GM06990 (cell line): ENCODE measurements around the gene RNF167.

Experiments
- DNase-seq: peaks from one replicate; pipeline ENCODE4 v3.0.0-alpha.2; 2011; ENCODE audit not compliant: insufficient read length; ENCODE audit errors: extremely low read depth
- H3K27me3 ChIP-seq: replicated peaks from 2 replicates; pipeline ENCODE4 v1.6.0; 2011; ENCODE audit warnings: low read length; ENCODE audit not compliant: control insufficient read depth, insufficient read depth
- H3K36me3 ChIP-seq: 2 replicates; pipeline ENCODE4 v1.5.1; 2011; ENCODE audit warnings: low read length; ENCODE audit not compliant: control insufficient read depth, insufficient read depth
- H3K4me3 ChIP-seq: replicated peaks from 2 replicates; pipeline ENCODE4 v1.5.1; 2011; ENCODE audit warnings: low read depth, mild to moderate bottlenecking, control low read depth, low read length
- TF ChIP-seq, protein P1 (sequence below): IDR thresholded peaks from 2 replicates; pipeline ENCODE4 v1.5.1; 2011; ENCODE audit warnings: low read length, control low read depth, mild to moderate bottlenecking, inconsistent platforms; ENCODE audit not compliant: insufficient read depth, poor library complexity, severe bottlenecking

The RNF167 gene

DNA sequence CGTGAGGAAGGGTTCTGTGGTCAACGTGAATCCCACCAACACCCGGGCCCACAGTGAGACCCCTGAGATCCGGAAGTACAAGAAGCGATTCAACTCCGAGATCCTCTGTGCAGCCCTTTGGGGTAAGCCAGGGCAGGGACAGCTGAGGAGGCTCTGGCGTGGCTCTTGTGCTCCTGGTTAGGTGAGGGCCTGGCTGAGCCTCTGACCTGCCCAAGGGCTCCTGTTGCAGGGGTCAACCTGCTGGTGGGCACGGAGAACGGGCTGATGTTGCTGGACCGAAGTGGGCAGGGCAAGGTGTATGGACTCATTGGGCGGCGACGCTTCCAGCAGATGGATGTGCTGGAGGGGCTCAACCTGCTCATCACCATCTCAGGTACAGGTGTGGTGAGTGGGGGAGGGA, 44.9 kb upstream of the RNF167 start:
- Histone ChIP-seq H3K4me3 (no peak overlapping the region), H3K36me3 (peaks cover 27% of the 10 kb centered on the region), H3K27me3 (no peaks in the 10 kb centered on the region)
- TF ChIP-seq, protein P1, sequence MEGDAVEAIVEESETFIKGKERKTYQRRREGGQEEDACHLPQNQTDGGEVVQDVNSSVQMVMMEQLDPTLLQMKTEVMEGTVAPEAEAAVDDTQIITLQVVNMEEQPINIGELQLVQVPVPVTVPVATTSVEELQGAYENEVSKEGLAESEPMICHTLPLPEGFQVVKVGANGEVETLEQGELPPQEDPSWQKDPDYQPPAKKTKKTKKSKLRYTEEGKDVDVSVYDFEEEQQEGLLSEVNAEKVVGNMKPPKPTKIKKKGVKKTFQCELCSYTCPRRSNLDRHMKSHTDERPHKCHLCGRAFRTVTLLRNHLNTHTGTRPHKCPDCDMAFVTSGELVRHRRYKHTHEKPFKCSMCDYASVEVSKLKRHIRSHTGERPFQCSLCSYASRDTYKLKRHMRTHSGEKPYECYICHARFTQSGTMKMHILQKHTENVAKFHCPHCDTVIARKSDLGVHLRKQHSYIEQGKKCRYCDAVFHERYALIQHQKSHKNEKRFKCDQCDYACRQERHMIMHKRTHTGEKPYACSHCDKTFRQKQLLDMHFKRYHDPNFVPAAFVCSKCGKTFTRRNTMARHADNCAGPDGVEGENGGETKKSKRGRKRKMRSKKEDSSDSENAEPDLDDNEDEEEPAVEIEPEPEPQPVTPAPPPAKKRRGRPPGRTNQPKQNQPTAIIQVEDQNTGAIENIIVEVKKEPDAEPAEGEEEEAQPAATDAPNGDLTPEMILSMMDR, result no peak
- no peak for DNase-seq

- DNase-seq, result no peak
- Histone ChIP-seq H3K36me3 (peaks cover 23% of the 10 kb centered on the region), H3K4me3 (no peak overlapping the region), H3K27me3 (no peaks in the 10 kb centered on the region)
- TF ChIP-seq, protein P1, result peak; percentile 15
Measured at GRCh38 chr17:4895657-4896331, 44.3 kb upstream of the RNF167 start.

- H3K4me3 ChIP-seq, result no peak overlapping the region
- no peaks in the 10 kb centered on the region for H3K27me3 ChIP-seq
- no peak for DNase-seq
- H3K36me3 ChIP-seq, result peaks cover 18% of the 10 kb centered on the region
- TF ChIP-seq, protein P1, result no peak
Measured at GRCh38 chr17:4896332-4897197, 43.5 kb upstream of the RNF167 start.

GRCh38 chr17:4897198-4897687, 42.8 kb upstream of the RNF167 start:
- DNase-seq, result no peak
- TF ChIP-seq, protein P1, result no peak

GRCh38 chr17:4897785-4898184, 42.3 kb upstream of the RNF167 start:
- no peak for DNase-seq
- Histone ChIP-seq H3K4me3 (no peak overlapping the region), H3K27me3 (no peaks in the 10 kb centered on the region), H3K36me3 (peaks cover 15% of the 10 kb centered on the region)
- TF ChIP-seq, protein P1, result no peak

More at GRCh38 chr17:4897198-4897687, 42.8 kb upstream of the RNF167 start:
- Histone ChIP-seq H3K36me3 (peaks cover 15% of the 10 kb centered on the region), H3K4me3 (no peak overlapping the region), H3K27me3 (no peaks in the 10 kb centered on the region)
